HEK293T (cell line): ENCODE measurements around the gene NID2.

Experiments used
- CTCF ChIA-PET: fragments of 350-600 bp; formaldehyde crosslinking; extraction: SDS; loops from one replicate; lab custom pipeline; 2021; ENCODE audit warnings: antibody characterized with exemption, inconsistent platforms; lab: Yijun Ruan, JAX
- POLR2A ChIA-PET: fragments of 350-600 bp; formaldehyde crosslinking; extraction: SDS; loops from one replicate; lab custom pipeline; 2020; ENCODE audit warnings: antibody characterized with exemption, inconsistent platforms; lab: Yijun Ruan, JAX
- DNase-seq: peaks from one replicate; pipeline ENCODE4 v3.0.0; 2012; ENCODE audit warnings: mixed read lengths; ENCODE audit errors: extremely low spot score
- ARNT ChIP-seq: fragments of 450-650 bp; IDR thresholded peaks from 2 replicates; pipeline ENCODE4 v1.6.1; 2017; ENCODE audit warnings: mild to moderate bottlenecking
- BHLHE40 ChIP-seq: fragments of 450-650 bp; IDR thresholded peaks from 2 replicates; pipeline ENCODE4 v1.6.1; 2016; ENCODE audit warnings: mild to moderate bottlenecking, moderate library complexity, borderline replicate concordance
- CTBP1 ChIP-seq: fragments of 450-650 bp; IDR thresholded peaks from 2 replicates; pipeline ENCODE4 v1.6.1; 2016; ENCODE audit warnings: borderline replicate concordance
- ELF4 ChIP-seq: fragments of 450-650 bp; IDR thresholded peaks from 2 replicates; pipeline ENCODE4 v1.6.1; 2017; ENCODE audit warnings: antibody characterized with exemption
- FOXA1 ChIP-seq: fragments of 450-650 bp; IDR thresholded peaks from 2 replicates; pipeline ENCODE4 v1.6.1; 2016; ENCODE audit warnings: mild to moderate bottlenecking
- FOXK2 ChIP-seq: fragments of 450-650 bp; IDR thresholded peaks from 2 replicates; pipeline ENCODE4 v1.6.1; 2016; ENCODE audit warnings: mild to moderate bottlenecking
- FOXM1 ChIP-seq: fragments of 450-650 bp; IDR thresholded peaks from 2 replicates; pipeline ENCODE4 v1.6.1; 2017; ENCODE audit warnings: mild to moderate bottlenecking, borderline replicate concordance
- HDGF ChIP-seq: fragments of 450-650 bp; IDR thresholded peaks from 2 replicates; pipeline ENCODE4 v1.6.1; 2017; ENCODE audit warnings: antibody characterized with exemption, borderline replicate concordance
- L3MBTL2 ChIP-seq: fragments of 450-650 bp; conservative IDR thresholded peaks from 2 replicates; pipeline ENCODE4 v1.6.1; 2016; ENCODE audit warnings: mild to moderate bottlenecking
- LEF1 ChIP-seq: fragments of 450-650 bp; IDR thresholded peaks from 2 replicates; pipeline ENCODE4 v1.6.1; 2017; ENCODE audit warnings: mild to moderate bottlenecking, borderline replicate concordance
- NFRKB ChIP-seq: fragments of 450-650 bp; IDR thresholded peaks from 2 replicates; pipeline ENCODE4 v1.6.1; 2016; ENCODE audit warnings: mild to moderate bottlenecking, moderate library complexity
- SP1 ChIP-seq: fragments of 450-650 bp; IDR thresholded peaks from 2 replicates; pipeline ENCODE4 v1.6.1; 2017
- SUZ12 ChIP-seq: fragments of 450-650 bp; IDR thresholded peaks from 2 replicates; pipeline ENCODE4 v1.6.1; 2016; ENCODE audit warnings: mild to moderate bottlenecking
- TARDBP ChIP-seq: fragments of 450-650 bp; IDR thresholded peaks from 2 replicates; pipeline ENCODE4 v1.6.1; 2016
- ZNF384 ChIP-seq: fragments of 450-650 bp; IDR thresholded peaks from 2 replicates; pipeline ENCODE4 v1.6.1; 2016
- TF ChIP-seq, protein P1 (sequence below): fragments of 450-650 bp; IDR thresholded peaks from 2 replicates; pipeline ENCODE4 v1.6.1; 2016

The NID2 gene

GRCh38 chr14:52011523-52011922 lies 57.3 kb downstream of the NID2 start:
- POLR2A ChIA-PET = no interaction called here
- TF ChIP-seq SUZ12 = no peak
- TF ChIP-seq ZNF384 = no peak
- TF ChIP-seq LEF1 = no peak
- no peak for TF ChIP-seq ELF4
- TF ChIP-seq, protein P1, sequence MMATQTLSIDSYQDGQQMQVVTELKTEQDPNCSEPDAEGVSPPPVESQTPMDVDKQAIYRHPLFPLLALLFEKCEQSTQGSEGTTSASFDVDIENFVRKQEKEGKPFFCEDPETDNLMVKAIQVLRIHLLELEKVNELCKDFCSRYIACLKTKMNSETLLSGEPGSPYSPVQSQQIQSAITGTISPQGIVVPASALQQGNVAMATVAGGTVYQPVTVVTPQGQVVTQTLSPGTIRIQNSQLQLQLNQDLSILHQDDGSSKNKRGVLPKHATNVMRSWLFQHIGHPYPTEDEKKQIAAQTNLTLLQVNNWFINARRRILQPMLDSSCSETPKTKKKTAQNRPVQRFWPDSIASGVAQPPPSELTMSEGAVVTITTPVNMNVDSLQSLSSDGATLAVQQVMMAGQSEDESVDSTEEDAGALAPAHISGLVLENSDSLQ = no peak
- no peak for TF ChIP-seq HDGF
- TF ChIP-seq ARNT = no peak
- no peak for TF ChIP-seq NFRKB
- no peak for TF ChIP-seq BHLHE40
- TF ChIP-seq FOXM1 = no peak
- no peak for TF ChIP-seq TARDBP
- TF ChIP-seq FOXA1 = no peak
- TF ChIP-seq L3MBTL2 = no peak
- no peak for TF ChIP-seq CTBP1
- TF ChIP-seq SP1 = no peak
- no peak for TF ChIP-seq FOXK2
- CTCF ChIA-PET = interaction anchor here (0.6 kb wide), 1 partner anchor 119 kb away, joined by 3 read pairs; no protein-coding TSS in a partner anchor
- no peak for DNase-seq

- ChIA-PET CTCF (no interaction called here), POLR2A (no interaction called here)
- DNase-seq = no peak
- no peak for TF ChIP-seq BHLHE40
- TF ChIP-seq ARNT = no peak
- TF ChIP-seq FOXM1 = no peak
These were observed 58.6 kb downstream of the NID2 start for GRCh38 chr14:52010173-52010693.

DNA sequence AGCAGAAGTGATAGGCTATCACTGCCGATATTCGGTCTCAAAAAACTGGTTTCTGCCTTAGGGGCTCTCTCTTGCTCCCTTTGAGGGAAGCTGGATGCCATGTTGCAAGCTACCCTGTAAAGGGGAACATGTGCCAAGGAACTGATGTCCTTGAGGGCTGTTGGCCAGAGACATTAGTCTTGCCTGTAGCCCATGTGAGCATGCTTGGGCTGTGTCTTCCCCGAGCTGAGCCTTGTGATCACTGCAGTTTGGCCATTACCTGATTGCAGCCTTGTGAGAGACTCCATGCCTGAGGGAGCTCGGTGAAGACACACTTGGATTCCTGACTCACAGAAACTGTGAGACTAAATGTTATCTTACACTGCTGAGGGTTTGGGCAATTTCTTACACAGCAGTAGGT lies 60.7 kb downstream of the NID2 start:
- no peak for DNase-seq
- POLR2A ChIA-PET = no interaction called here
- CTCF ChIA-PET = no interaction called here
- TF ChIP-seq HDGF (no peak), ARNT (no peak), ZNF384 (no peak), LEF1 (no peak), SUZ12 (no peak), FOXM1 (no peak), SP1 (no peak), ELF4 (no peak), BHLHE40 (no peak)

GRCh38 chr14:52007637-52008036 lies 61.2 kb downstream of the NID2 start:
- CTCF ChIA-PET = no interaction called here
- TF ChIP-seq BHLHE40 (no peak), NFRKB (no peak), LEF1 (no peak), SP1 (no peak), FOXM1 (no peak), TARDBP (no peak), ARNT (no peak), HDGF (no peak), FOXK2 (no peak), CTBP1 (no peak), FOXA1 (no peak), SUZ12 (no peak), ZNF384 (no peak), ELF4 (no peak), L3MBTL2 (no peak)
- TF ChIP-seq, protein P1 = no peak
- DNase-seq = no peak
- POLR2A ChIA-PET = no interaction called here

- ChIA-PET POLR2A (no interaction called here), CTCF (no interaction called here)
- DNase-seq = no peak
- no peak for TF ChIP-seq ARNT
- no peak for TF ChIP-seq ZNF384
- TF ChIP-seq NFRKB = no peak
- no peak for TF ChIP-seq TARDBP
- no peak for TF ChIP-seq FOXM1
- TF ChIP-seq BHLHE40 = no peak
- TF ChIP-seq, protein P1 = no peak
- no peak for TF ChIP-seq HDGF
- TF ChIP-seq ELF4 = no peak
These were observed 61.6 kb downstream of the NID2 start for GRCh38 chr14:52007211-52007610.

- no peak for TF ChIP-seq CTBP1
- no peak for TF ChIP-seq FOXK2
- TF ChIP-seq ELF4 = no peak
- TF ChIP-seq FOXM1 = no peak
- no peak for TF ChIP-seq FOXA1
- no peak for TF ChIP-seq ARNT
- no peak for TF ChIP-seq L3MBTL2
- no peak for TF ChIP-seq SP1
- no peak for TF ChIP-seq NFRKB
- TF ChIP-seq TARDBP = no peak
- no peak for TF ChIP-seq LEF1
- TF ChIP-seq, protein P1 = no peak
- no peak for TF ChIP-seq ZNF384
- no peak for TF ChIP-seq BHLHE40
- no peak for TF ChIP-seq HDGF
- no peak for TF ChIP-seq SUZ12
- DNase-seq = no peak
- CTCF ChIA-PET = no interaction called here
- POLR2A ChIA-PET = no interaction called here
These were observed 62.5 kb downstream of the NID2 start for GRCh38 chr14:52006361-52006760.
